Neural crest cell (in vitro differentiated cells): ENCODE measurements around the gene KANK2. TPM values are rescaled to one million over a fixed set of nuclear protein-coding genes. Genes with fewer than 3 reads are reported as not detected.

Experiments
- DNase-seq: peaks from one replicate; pipeline ENCODE4 v3.0.0; 2021; ENCODE audit warnings: low read depth, mixed read lengths, low spot score
- H3K27ac Mint-ChIP-seq: one replicate; pipeline ENCODE4 v1.8.0; 2021; ENCODE audit warnings: mild to moderate bottlenecking, mixed read lengths; ENCODE audit not compliant: unreplicated experiment
- H3K27me3 Mint-ChIP-seq: 2 replicates; pipeline ENCODE4 v1.8.0; 2021; ENCODE audit warnings: low read depth, mild to moderate bottlenecking, mixed read lengths
- H3K36me3 Mint-ChIP-seq: 2 replicates; pipeline ENCODE4 v1.8.0; 2021; ENCODE audit warnings: low read depth, mild to moderate bottlenecking, mixed read lengths
- H3K4me1 Mint-ChIP-seq: 2 replicates; pipeline ENCODE4 v1.8.0; 2021; ENCODE audit warnings: mixed read lengths
- H3K4me3 Mint-ChIP-seq: one replicate; pipeline ENCODE4 v1.8.0; 2021; ENCODE audit warnings: mild to moderate bottlenecking, mixed read lengths
- H3K9me3 Mint-ChIP-seq: 2 replicates; pipeline ENCODE4 v1.8.0; 2021; ENCODE audit warnings: mixed read lengths
- CTCF ChIP-seq: fragments of 200-600 bp; sonication (generic); conservative IDR thresholded peaks from 2 replicates; pipeline ENCODE4 v1.5.0; 2021; ENCODE audit warnings: antibody characterized with exemption, mild to moderate bottlenecking
- total RNA-seq: library from RNA; stranded (reverse); gene quantifications from 2 replicates; pipeline ENCODE4 v1.2.1, GENCODE V29; 2021

Gene KANK2
- total RNA-seq, 1 donor from 2014 or later = 32.1 TPM

- Mint-ChIP-seq H3K4me1 (peaks cover 9% of the 10 kb centered on the region), H3K9me3 (no peaks in the 10 kb centered on the region), H3K36me3 (peaks cover 2% of the 10 kb centered on the region), H3K27ac (no peak overlapping the region), H3K27me3 (no peaks in the 10 kb centered on the region), H3K4me3 (peak overlapping the region; percentile 49)
- DNase-seq = no peak
- no peak for TF ChIP-seq CTCF
Observed at GRCh38 chr19:11194656-11195558, 2.4 kb downstream of the KANK2 start.

GRCh38 chr19:11194173-11194572, 3.2 kb downstream of the KANK2 start:
- peaks cover 9% of the 10 kb centered on the region for H3K4me1 Mint-ChIP-seq
- no peak for TF ChIP-seq CTCF
- no peaks in the 10 kb centered on the region for H3K27me3 Mint-ChIP-seq
- H3K27ac Mint-ChIP-seq = no peak overlapping the region
- no peak for DNase-seq
- no peaks in the 10 kb centered on the region for H3K9me3 Mint-ChIP-seq
- H3K4me3 Mint-ChIP-seq = no peak overlapping the region
- peaks cover 2% of the 10 kb centered on the region for H3K36me3 Mint-ChIP-seq

- Mint-ChIP-seq H3K9me3 (no peaks in the 10 kb centered on the region), H3K4me1 (peaks cover 9% of the 10 kb centered on the region), H3K27ac (no peak overlapping the region), H3K27me3 (no peaks in the 10 kb centered on the region), H3K4me3 (no peak overlapping the region), H3K36me3 (peaks cover 2% of the 10 kb centered on the region)
- no peak for TF ChIP-seq CTCF
- no peak for DNase-seq
Observed at GRCh38 chr19:11192957-11193939, 4.1 kb downstream of the KANK2 start.

- Mint-ChIP-seq H3K27me3 (no peaks in the 10 kb centered on the region), H3K4me1 (peaks cover 5% of the 10 kb centered on the region), H3K36me3 (peaks cover 5% of the 10 kb centered on the region), H3K4me3 (no peak overlapping the region), H3K27ac (no peak overlapping the region), H3K9me3 (no peaks in the 10 kb centered on the region)
- no peak for TF ChIP-seq CTCF
- no peak for DNase-seq
Observed at GRCh38 chr19:11191934-11192333, 5.4 kb downstream of the KANK2 start.

- H3K27ac Mint-ChIP-seq = no peak overlapping the region
- no peak for DNase-seq
- no peaks in the 10 kb centered on the region for H3K9me3 Mint-ChIP-seq
- peaks cover 5% of the 10 kb centered on the region for H3K4me1 Mint-ChIP-seq
- H3K4me3 Mint-ChIP-seq = no peak overlapping the region
- TF ChIP-seq CTCF = no peak
- H3K36me3 Mint-ChIP-seq = peaks cover 7% of the 10 kb centered on the region
- H3K27me3 Mint-ChIP-seq = no peaks in the 10 kb centered on the region
Observed at GRCh38 chr19:11191273-11191755, 6.0 kb downstream of the KANK2 start.
